HT-29 (cell line): ENCODE data around the gene EMC9. TPM values are rescaled to one million over a fixed set of nuclear protein-coding genes. Genes with fewer than 3 reads are reported as not detected.
A peak's percentile ranks its signal among the peaks of the same experiment; 100 is the strongest.
"Not testable (repeated sequence)": the region's sequence is repeated elsewhere in the genome, so short reads cannot be mapped to it uniquely, and the experiment has no call there.

Experiments
- DNase-seq: peaks from one replicate; pipeline ENCODE4 v3.0.0-alpha.2; 2015; ENCODE audit warnings: low spot score
- total RNA-seq: library from RNA; depleted of rRNA; stranded (reverse); fragments of >200 nt; shearing (Covaris generic); gene quantifications from 2 replicates; pipeline ENCODE4 v1.2.3, GENCODE V29; 2014

The EMC9 gene
- total RNA-seq, 1 experiment from 2014 or later = 63.9 TPM

DNA sequence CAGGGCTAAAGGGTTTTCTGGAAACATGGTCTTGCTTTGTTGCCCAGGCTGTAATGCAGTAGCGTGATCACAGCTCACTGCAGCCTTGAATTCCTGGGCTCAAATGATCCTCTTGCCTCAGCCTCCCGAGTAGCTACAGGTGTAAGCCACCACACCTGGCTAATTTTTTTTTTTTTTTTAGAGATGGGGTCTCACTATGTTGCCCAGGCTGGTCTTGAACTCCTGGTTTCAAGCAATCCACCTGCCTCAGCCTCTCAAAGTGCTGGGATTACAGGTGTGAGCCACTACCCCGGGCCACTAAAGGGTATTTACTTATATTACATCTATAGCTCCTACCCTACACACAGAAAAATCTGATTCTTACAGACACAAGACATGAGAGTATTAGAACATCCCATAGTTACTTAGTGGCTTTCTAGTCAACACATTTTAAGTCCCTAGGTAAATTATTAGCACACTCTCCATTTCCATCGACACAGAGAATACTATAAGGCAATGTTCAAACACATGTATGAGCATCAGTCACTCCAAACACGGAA, 33.0 kb downstream of the EMC9 start:
- DNase-seq = no peak

DNA sequence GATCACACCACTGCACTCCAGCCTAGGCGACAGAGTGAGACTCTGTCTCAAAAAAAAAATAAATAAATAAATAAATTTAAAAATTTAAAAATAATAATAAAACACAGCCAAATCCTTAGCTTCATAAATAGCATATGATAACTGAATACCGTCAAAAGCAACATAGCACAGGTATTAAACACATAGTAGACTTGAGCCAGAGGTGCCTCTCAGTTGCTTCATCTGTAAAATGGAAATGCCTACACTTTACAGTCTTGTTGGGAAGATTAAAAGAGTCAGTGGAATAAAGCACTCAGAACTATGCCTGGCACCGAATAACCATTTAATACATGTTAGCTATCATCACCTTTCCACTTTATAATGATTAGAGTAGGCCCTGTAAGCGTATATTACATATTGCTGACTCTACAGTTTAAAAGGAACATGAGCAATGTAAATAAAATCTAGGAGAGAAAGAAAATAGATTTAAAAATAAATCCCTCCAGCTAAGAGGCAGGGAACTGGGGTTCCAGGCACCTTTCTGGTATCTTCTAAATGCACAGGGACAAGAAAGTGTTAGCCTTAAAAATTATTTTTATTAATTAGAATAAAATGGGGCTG, 34.6 kb downstream of the EMC9 start:
- DNase-seq = no peak

DNA sequence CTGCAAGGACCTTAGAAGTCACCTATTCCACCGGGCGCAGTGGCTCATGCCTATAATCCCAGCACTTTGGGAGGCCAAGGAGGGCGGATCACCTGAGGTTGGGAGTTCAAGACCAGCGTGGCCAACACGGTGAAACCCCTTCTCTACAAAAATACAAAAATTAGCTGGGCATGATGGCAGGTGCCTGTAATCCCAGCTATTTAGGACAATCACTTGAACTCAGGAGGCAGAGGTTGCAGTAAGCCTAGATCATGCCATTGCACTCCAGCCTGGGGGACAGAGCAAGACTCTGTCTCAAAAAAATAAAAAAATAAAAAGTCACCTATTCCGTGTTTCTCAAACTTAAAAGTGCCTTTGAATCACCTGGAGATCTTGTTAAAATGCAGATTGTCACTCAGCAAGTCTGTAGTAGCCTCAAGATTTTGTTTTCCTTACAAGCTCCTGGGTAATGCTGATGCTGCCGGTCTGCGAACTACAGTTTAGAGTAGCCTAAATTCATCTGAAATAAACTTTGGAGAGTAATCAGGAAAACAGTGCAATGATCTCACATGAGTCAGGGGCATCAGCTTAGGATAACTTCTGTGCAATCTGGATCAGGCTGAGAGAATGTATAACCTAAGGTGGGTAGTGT, 35.7 kb downstream of the EMC9 start:
- DNase-seq = not testable (repeated sequence)

GRCh38 chr14:24103451-24103850, 37.9 kb downstream of the EMC9 start:
- no peak for DNase-seq

DNA sequence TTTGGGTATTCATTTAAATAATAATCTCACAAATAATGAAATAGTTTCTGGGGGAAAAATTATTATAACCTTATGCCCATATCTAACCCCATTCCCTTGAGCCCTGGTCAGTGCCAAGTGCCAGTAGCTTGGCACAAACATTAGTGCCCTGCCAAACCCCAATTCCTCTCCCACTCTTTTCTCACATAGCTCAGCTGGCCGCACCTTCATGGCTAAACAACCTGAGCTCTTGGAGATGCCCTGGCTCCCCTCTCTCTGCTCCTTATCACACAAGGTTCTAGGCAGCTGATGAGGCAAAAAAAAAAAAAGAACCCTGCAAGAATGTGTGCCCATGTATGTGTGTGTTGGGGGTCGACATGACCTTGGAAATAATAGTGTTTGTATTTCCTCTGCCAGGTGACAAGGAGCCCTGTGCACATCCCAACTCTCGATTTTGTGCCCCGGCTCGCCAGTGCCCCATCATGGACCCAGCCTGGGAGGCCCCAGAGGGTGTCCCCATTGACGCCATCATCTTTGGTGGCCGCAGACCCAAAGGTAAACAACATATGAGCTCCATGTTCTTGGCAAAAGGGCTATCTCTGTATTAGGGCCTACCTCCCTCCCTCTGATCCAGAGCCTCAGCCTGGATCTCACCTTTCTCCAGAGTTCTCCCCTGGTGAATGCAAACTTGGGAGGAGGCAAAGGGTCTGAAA, 38.9 kb downstream of the EMC9 start:
- no peak for DNase-seq

- DNase-seq = no peak
Observed at GRCh38 chr14:24100982-24101494, 40.4 kb downstream of the EMC9 start.

DNA sequence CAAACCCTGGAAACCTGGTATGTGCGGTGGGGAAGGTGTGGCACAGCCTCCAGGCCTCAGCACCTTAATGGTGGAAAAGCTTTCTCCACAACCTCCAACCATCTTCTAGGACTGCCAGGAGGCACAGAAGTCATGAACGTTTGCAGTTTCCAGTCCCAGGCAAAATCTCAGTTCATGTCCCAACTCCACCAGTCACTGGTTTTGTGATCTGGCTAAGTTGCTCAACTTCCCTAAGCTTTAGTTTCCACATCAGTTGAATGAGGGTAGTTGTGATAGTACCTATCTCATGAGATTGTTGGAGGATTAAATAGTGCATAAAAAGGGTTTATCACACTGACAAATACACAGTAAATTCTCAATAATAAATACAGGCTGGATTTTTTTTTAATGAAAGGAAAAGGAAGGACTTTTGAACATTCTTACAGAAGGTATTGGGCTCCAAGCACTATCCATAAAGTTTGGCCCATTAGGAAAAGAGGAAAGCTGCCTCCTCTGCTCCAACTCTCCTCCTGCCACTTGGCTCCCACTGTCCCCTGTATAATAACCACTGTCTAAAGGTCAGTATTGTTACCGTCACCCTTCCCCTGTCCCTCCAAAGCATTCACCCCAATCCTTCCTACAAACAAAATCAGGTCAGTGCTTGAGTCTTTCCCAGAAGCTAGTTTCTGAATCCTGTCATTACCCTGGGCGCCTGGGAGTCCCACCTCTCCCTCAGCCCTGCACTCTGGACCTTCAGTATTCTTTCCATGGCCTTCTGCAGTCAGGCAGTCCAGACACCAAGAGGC, 41.0 kb downstream of the EMC9 start:
- DNase-seq = no peak

DNA sequence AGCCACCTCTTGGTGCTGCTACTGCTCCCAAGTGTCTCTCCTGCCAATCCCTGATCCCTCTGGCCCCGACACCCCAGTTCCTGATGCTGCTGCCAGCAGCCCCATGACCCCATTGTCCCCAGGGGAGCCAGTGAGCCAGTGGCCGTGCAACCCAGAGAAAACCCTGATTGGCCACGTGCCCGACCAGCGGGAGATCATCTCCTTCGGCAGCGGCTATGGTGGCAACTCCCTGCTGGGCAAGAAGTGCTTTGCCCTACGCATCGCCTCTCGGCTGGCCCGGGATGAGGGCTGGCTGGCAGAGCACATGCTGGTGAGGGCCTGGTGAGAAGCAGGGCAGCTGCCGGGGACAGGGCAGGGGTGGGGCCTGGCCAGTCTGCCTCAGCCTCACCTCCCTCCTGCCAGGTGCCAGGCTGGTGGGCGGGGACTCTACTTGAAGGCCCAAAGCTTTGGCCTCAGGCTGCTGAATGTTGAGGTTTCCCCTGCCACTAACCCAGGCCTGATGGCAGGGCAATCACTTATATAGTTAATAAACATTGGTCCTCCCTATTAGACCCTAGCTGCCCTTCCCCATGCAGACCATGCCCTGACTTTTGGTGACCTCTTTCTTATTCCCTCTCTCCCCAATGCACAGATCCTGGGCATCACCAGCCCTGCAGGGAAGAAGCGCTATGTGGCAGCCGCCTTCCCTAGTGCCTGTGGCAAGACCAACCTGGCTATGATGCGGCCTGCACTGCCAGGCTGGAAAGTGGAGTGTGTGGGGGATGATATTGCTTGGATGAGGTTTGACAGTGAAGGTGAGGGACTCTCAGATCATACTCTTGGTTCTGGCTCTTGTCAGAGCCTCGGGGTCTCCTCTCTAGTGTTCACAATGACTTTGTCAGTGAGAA, 42.2 kb downstream of the EMC9 start:
- no peak for DNase-seq

GRCh38 chr14:24098229-24098926, 43.0 kb downstream of the EMC9 start:
- no peak for DNase-seq

DNA sequence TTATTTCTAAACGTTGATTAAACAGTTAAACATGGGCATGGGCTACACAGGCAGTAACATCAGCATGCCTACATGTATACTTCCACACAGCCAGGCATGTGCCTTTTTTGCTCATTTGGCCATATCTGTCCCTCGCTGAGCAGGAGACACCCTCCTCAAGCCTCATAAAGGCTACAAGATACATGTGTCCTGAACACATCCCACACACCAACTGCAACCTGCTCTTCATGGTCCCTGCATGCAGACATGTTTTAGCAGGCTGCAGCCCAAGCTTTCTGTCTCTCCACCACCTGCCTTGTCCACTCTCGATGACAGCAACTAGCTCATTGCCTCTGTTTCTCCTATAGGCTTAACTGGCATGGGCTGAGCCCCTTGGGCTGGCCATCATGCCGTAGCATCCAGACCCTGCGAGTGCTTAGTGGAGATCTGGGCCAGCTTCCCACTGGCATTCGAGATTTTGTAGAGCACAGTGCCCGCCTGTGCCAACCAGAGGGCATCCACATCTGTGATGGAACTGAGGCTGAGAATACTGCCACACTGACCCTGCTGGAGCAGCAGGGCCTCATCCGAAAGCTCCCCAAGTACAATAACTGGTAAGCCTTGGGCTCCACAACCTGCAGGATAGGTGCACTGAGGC, 44.7 kb downstream of the EMC9 start:
- DNase-seq = no peak

GRCh38 chr14:24095271-24096068, 45.9 kb downstream of the EMC9 start:
- DNase-seq = peak; percentile 31

- DNase-seq = no peak
Observed at GRCh38 chr14:24094841-24095270, 46.5 kb downstream of the EMC9 start.

GRCh38 chr14:24093901-24094840, 47.2 kb downstream of the EMC9 start, which contains the start of gene PCK2:
TSS of gene PCK2 (plus strand) at chr14:24094311. CDS start at chr14:24094406, 95 bp downstream.
- DNase-seq = peak; percentile 77

DNA sequence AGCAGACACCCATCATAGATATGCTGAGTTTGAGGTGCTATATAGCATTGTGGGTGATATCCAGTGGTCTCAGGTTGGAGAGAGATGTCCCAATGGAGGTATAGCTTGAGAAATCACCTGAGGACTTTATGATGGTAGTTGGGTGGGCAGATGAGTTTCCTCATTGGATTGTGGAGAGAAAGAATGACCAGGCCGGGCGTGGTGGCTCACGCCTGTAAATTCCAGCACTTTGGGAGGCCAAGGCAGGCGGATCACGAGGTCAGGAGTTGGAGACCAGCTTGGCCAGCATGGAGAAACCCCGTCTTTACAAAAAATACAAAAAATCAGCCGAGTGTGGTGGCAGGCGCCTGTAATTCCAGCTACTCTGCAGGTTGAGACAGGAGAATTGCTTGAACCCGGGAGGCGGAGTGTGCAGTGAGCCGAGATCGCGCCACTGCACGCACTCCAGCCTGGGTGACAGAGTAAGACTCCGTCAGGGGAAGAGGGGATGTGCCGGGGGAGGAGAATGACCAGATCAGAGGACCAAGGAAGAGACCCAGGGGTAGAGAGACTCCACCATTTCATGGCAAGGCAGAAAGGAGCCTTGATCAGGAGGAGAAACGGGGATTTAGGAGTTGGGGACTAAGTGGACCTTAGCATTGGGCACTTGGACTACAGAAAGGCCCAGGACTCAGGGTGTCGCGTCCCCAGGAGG, 48.0 kb downstream of the EMC9 start:
- no peak for DNase-seq

- no peak for DNase-seq
Observed at GRCh38 chr14:24092505-24093206, 48.7 kb downstream of the EMC9 start.

DNA sequence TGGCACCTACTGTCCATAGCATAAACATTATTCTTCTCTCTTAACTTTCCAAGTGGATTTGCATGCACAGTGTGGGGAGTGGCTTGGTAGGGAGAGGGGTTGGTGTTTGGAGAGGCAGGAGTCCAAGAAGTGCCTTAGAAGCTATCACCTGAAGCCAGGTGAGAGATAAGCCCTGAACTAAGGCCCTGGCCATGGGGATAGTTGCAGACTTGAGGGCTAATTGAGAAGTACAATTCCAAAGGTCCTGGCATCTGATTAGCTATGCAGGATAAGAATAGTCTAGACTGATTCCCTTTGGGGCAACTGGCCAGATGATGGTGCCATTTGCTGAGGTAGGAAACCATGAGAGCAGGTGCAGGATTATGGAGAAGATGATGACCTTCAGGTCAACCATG, 49.3 kb downstream of the EMC9 start:
- DNase-seq = no peak
